Measurements from ENCODE around the gene RERE. TPM values are rescaled to one million over a fixed set of nuclear protein-coding genes. Genes with fewer than 3 reads are reported as not detected.
A peak's percentile ranks its signal among the peaks of the same experiment; 100 is the strongest.

RERE gene
- total and polyA plus RNA-seq, 7 donors, result 38.8 to 308 (median 99.7) TPM

- Histone ChIP-seq H3K4me1 (peaks cover 49% of the 10 kb centered on the region), H3K27me3 (ENCODE audit: insufficient read depth in 3 of 3, low read length in 2 of 3) (no peaks in the 10 kb centered on the region), H3K27ac (peak overlapping the region; percentile 43), H3K36me3 (ENCODE audit: insufficient read depth in 1 of 2, low read depth in 1 of 2) (peaks cover 3 to 32% of the 10 kb centered on the region in 2 donors), H3K9me3 (no peaks in the 10 kb centered on the region), H3K4me3 (no peak overlapping the region)
- ATAC-seq (peak; percentile 36 to 76 (median 64)), DNase-seq (no peak)
- WGBS, 3 donors, result 79 to 92% (median 84%) methylated on average over 3 of the region's 3 CpGs
- TF ChIP-seq CTCF (IDR thresholded peaks at IDR 0.05), result no peak
- intact Hi-C loops (cut with DNase I), result no loop called here
Observed at GRCh38 chr1:8494681-8495080, 322.8 kb downstream of the RERE start.

- 72 to 83% (median 80%) methylated on average over 7 of the region's 7 CpGs for WGBS, 3 donors
- H3K4me3 ChIP-seq, result no peak overlapping the region
- intact Hi-C loops (cut with DNase I), result no loop called here
- H3K27ac ChIP-seq, result peak overlapping the region; percentile 43
- peaks cover 49% of the 10 kb centered on the region for H3K4me1 ChIP-seq
- no peak for DNase-seq
- H3K27me3 ChIP-seq (ENCODE audit: insufficient read depth in 3 of 3, low read length in 2 of 3), result no peaks in the 10 kb centered on the region
- no peak for TF ChIP-seq CTCF (IDR thresholded peaks at IDR 0.05)
- H3K9me3 ChIP-seq, result no peaks in the 10 kb centered on the region
- peaks cover 3 to 32% of the 10 kb centered on the region in 2 donors for H3K36me3 ChIP-seq (ENCODE audit: insufficient read depth in 1 of 2, low read depth in 1 of 2)
- ATAC-seq, result no peak
Observed at GRCh38 chr1:8493916-8494540, 323.4 kb downstream of the RERE start.

- DNase-seq (no peak), ATAC-seq (no peak)
- Histone ChIP-seq H3K27ac (no peak overlapping the region), H3K9me3 (no peaks in the 10 kb centered on the region), H3K36me3 (ENCODE audit: insufficient read depth in 1 of 2, low read depth in 1 of 2) (no peaks in the 10 kb centered on the region), H3K4me1 (peaks cover 24% of the 10 kb centered on the region), H3K4me3 (no peak overlapping the region), H3K27me3 (ENCODE audit: insufficient read depth in 3 of 3, low read length in 2 of 3) (no peaks in the 10 kb centered on the region)
- intact Hi-C loops (cut with DNase I), result no loop called here
- TF ChIP-seq CTCF (IDR thresholded peaks at IDR 0.05), result no peak
- 98 to 100% (median 98%) methylated on average over 2 of the region's 2 CpGs for WGBS, 3 donors
Observed at GRCh38 chr1:8487249-8487648, 330.2 kb downstream of the RERE start.

GRCh38 chr1:8486047-8486446, 331.4 kb downstream of the RERE start:
- Histone ChIP-seq H3K9me3 (no peaks in the 10 kb centered on the region), H3K27ac (peak overlapping the region; percentile 39), H3K4me3 (no peak overlapping the region), H3K36me3 (ENCODE audit: insufficient read depth in 1 of 2, low read depth in 1 of 2) (no peaks in the 10 kb centered on the region), H3K27me3 (ENCODE audit: insufficient read depth in 3 of 3, low read length in 2 of 3) (no peaks in the 10 kb centered on the region), H3K4me1 (peaks cover 24% of the 10 kb centered on the region)
- ATAC-seq (peak; percentile 63 to 88 (median 74)), DNase-seq (no peak)
- WGBS, 3 donors, result 73 to 87% (median 78%) methylated on average over 5 of the region's 5 CpGs
- no peak for TF ChIP-seq CTCF (IDR thresholded peaks at IDR 0.05)
- intact Hi-C loops (cut with DNase I), result no loop called here

GRCh38 chr1:8483586-8483985, 333.9 kb downstream of the RERE start:
- DNase-seq (no peak), ATAC-seq (no peak)
- Histone ChIP-seq H3K27ac (no peak overlapping the region), H3K4me3 (no peak overlapping the region), H3K9me3 (no peaks in the 10 kb centered on the region), H3K27me3 (ENCODE audit: insufficient read depth in 3 of 3, low read length in 2 of 3) (no peaks in the 10 kb centered on the region), H3K4me1 (peaks cover 24% of the 10 kb centered on the region), H3K36me3 (ENCODE audit: insufficient read depth in 1 of 2, low read depth in 1 of 2) (no peaks in the 10 kb centered on the region)
- intact Hi-C loops (cut with DNase I), result no loop called here
- no peak for TF ChIP-seq CTCF (IDR thresholded peaks at IDR 0.05)
- WGBS, 3 donors, result 71 to 76% (median 74%) methylated on average over 3 of the region's 3 CpGs
